ENCODE measurements around the gene THSD7B. TPM values are rescaled to one million over a fixed set of nuclear protein-coding genes. Genes with fewer than 3 reads are reported as not detected.

The THSD7B gene
- total and polyA plus RNA-seq, 7 experiments from 2014 or later, result not detected

DNA sequence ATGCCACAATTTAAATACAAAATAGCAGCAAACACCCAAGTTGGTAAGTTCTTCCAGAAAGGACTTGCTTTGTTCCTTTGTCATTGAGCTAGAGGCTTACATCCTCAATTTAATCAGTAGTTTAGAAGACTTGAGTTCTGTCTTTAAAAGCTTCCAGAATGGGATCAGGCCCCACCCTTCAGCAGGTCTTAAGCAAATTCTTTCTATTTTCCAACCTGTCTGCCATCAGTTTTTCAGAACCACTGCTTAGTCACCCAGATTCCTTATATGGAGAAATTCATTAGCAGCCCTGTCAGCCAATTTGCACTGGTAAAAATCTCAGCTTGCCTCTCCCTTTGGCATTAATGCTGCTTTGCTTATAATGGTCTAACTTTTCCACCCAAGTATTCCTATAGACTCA, 935.3 kb downstream of the THSD7B start:
- Histone ChIP-seq H3K4me1 (ENCODE audit: control insufficient read depth in 2 of 2, insufficient read depth in 2 of 2, low read length in 2 of 2) (no peaks in the 10 kb centered on the region), H3K4me3 (ENCODE audit: low read length) (no peak overlapping the region), H3K27ac (ENCODE audit: low read depth, low read length) (no peak overlapping the region), H3K9me3 (ENCODE audit: control insufficient read depth in 2 of 3, low read length in 3 of 3) (no peaks in the 10 kb centered on the region), H3K27me3 (ENCODE audit: control insufficient read depth in 2 of 2, insufficient read depth in 2 of 2, low read length in 2 of 2) (no peaks in the 10 kb centered on the region), H3K36me3 (ENCODE audit: control insufficient read depth in 2 of 3, insufficient read depth in 3 of 3, low read length in 3 of 3) (no peaks in the 10 kb centered on the region)
- ChIA-PET POLR2A (no interaction called here), CTCF (no interaction called here)
- H3K4me3 Mint-ChIP-seq, result no peak overlapping the region
- H3K9me3 Mint-ChIP-seq, result peaks cover 0 to 12% (median 3%) of the 10 kb centered on the region in 11 donors
- DNase-seq, result no peak
- intact Hi-C loops (cut with micrococcal nuclease), result no loop called here
- no peak overlapping the region for H3K27ac Mint-ChIP-seq
- H3K27me3 Mint-ChIP-seq, result no peaks in the 10 kb centered on the region
- ATAC-seq, result no peak
- H3K4me1 Mint-ChIP-seq, result no peaks in the 10 kb centered on the region
- no peaks in the 10 kb centered on the region for H3K36me3 Mint-ChIP-seq

DNA sequence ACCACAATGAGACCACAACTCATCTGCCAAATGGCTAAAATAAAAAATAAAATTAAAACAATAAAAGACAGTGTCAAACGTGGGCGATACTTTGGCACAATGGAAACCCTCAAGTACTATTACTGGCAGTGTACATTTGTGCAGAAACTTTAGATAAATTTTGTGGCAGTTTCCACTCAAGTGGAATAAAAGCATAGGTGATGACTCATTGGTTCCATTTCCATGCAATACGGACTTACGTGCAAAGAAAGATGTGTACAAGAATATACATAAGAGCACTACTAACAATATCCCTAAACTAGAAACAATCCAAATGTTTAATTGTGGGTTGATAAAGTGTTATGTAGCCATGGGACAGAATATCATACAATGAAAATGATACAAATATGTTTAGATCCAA, 940.0 kb downstream of the THSD7B start:
- ATAC-seq (no peak), DNase-seq (no peak)

DNA sequence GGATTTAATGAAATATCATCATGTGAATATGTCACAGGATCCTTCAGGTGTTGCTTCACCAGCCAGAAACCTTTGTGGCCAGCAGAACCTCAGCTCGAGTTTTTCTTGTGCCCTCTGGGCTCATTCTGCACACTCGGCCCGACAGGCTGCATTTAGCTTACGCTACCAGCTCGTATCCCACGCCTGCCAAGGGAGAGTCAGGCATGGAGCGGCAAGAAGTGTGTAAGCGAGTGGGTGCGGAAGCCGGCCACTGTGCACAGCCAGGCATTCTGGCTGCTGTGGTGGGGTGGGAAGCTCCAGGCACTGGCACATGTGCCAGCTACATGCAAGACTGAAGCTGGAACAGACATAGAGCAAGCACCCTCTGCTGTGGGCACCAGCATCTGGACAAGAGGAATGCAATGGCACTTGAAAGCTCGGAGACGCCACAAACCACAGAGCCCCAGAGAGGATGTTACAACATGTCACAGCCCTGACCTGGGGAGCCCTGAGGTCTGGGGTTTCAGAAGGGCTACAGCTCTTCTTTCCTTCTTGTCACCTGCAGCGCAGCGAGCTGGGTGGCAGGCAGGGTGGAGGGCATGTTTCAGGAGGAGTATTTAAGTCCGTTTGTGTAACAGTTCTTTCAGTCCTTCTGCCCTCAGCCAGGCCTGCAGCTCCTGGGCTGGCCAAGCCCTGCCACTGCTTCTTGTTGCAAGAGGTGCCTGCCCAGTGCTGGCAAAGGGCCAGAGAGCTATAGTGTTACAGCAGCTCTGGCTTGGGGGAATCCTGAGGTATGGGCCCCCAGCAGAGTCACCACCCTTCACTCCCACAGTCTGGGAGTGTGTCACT, 941.7 kb downstream of the THSD7B start:
- peaks cover 0 to 6% (median 0%) of the 10 kb centered on the region in 5 donors for H3K36me3 Mint-ChIP-seq
- no peak for ATAC-seq

More for the DNA sequence above, 940.0 kb downstream of the THSD7B start:
- no peak overlapping the region for H3K4me3 Mint-ChIP-seq
- ChIA-PET CTCF (no interaction called here), POLR2A (no interaction called here)
- no peak overlapping the region for H3K4me3 ChIP-seq (ENCODE audit: low read length)
- intact Hi-C loops (cut with micrococcal nuclease), result no loop called here
- H3K27ac ChIP-seq (ENCODE audit: low read depth, low read length), result no peak overlapping the region
- H3K36me3 Mint-ChIP-seq, result peaks cover 0 to 1% (median 0%) of the 10 kb centered on the region in 5 donors
- peaks cover 0 to 5% (median 0%) of the 10 kb centered on the region in 5 donors for H3K27me3 Mint-ChIP-seq
- no peaks in the 10 kb centered on the region for H3K4me1 Mint-ChIP-seq
- H3K4me1 ChIP-seq (ENCODE audit: control insufficient read depth in 2 of 2, insufficient read depth in 2 of 2, low read length in 2 of 2), result no peaks in the 10 kb centered on the region
- peaks cover 1 to 6% (median 2%) of the 10 kb centered on the region in 11 donors for H3K9me3 Mint-ChIP-seq
- no peaks in the 10 kb centered on the region for H3K27me3 ChIP-seq (ENCODE audit: control insufficient read depth in 2 of 2, insufficient read depth in 2 of 2, low read length in 2 of 2)
- H3K9me3 ChIP-seq (ENCODE audit: control insufficient read depth in 2 of 3, low read length in 3 of 3), result no peaks in the 10 kb centered on the region
- H3K36me3 ChIP-seq (ENCODE audit: control insufficient read depth in 2 of 3, insufficient read depth in 3 of 3, low read length in 3 of 3), result no peaks in the 10 kb centered on the region
- no peak overlapping the region for H3K27ac Mint-ChIP-seq

DNA sequence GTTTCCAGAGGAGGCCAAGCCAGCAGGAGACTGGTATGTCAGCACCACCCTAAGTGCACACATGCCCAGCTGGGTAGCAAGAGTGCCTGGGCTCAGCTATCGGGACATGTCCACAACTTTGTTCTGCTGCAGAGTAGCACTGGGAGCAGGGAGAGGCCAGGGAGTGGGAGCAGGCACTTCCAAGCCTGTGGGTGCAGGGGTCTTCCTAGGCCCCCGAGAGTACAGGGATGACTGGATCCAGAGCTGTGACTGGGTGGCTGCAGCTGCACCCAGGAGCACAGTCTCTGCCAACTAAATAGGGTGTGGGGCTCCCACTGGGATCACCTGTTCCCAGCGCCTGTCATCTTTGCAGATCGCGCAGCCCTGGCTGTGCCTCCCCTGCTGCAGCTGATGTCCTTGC, 943.0 kb downstream of the THSD7B start:
- Mint-ChIP-seq H3K9me3 (peaks cover 0 to 21% (median 8%) of the 10 kb centered on the region in 11 donors), H3K27ac (no peak overlapping the region), H3K4me1 (no peaks in the 10 kb centered on the region), H3K27me3 (peaks cover 0 to 5% (median 0%) of the 10 kb centered on the region in 5 donors), H3K4me3 (no peak overlapping the region), H3K36me3 (peaks cover 0 to 6% (median 0%) of the 10 kb centered on the region in 5 donors)
- ChIA-PET POLR2A (interaction anchor here (0.6 kb wide), 1 partner anchor 360 kb away, joined by 3 read pairs; no protein-coding TSS in a partner anchor), CTCF (no interaction called here)
- no peak overlapping the region for H3K4me3 ChIP-seq (ENCODE audit: low read length)
- no peak for DNase-seq
- no peaks in the 10 kb centered on the region for H3K4me1 ChIP-seq (ENCODE audit: control insufficient read depth in 2 of 2, insufficient read depth in 2 of 2, low read length in 2 of 2)
- H3K36me3 ChIP-seq (ENCODE audit: control insufficient read depth in 2 of 3, insufficient read depth in 3 of 3, low read length in 3 of 3), result no peaks in the 10 kb centered on the region
- ATAC-seq, result no peak
- no peaks in the 10 kb centered on the region for H3K27me3 ChIP-seq (ENCODE audit: control insufficient read depth in 2 of 2, insufficient read depth in 2 of 2, low read length in 2 of 2)
- no peak overlapping the region for H3K27ac ChIP-seq (ENCODE audit: low read depth, low read length)
- intact Hi-C loops (cut with micrococcal nuclease), result no loop called here
- no peaks in the 10 kb centered on the region for H3K9me3 ChIP-seq (ENCODE audit: control insufficient read depth in 2 of 3, low read length in 3 of 3)

More for the DNA sequence above, 941.7 kb downstream of the THSD7B start:
- no peaks in the 10 kb centered on the region for H3K4me1 ChIP-seq (ENCODE audit: control insufficient read depth in 2 of 2, insufficient read depth in 2 of 2, low read length in 2 of 2)
- Mint-ChIP-seq H3K4me3 (no peak overlapping the region), H3K27ac (no peak overlapping the region), H3K9me3 (peaks cover 2 to 13% (median 7%) of the 10 kb centered on the region in 11 donors), H3K4me1 (no peaks in the 10 kb centered on the region), H3K27me3 (peaks cover 0 to 5% (median 0%) of the 10 kb centered on the region in 5 donors)
- H3K36me3 ChIP-seq (ENCODE audit: control insufficient read depth in 2 of 3, insufficient read depth in 3 of 3, low read length in 3 of 3), result no peaks in the 10 kb centered on the region
- intact Hi-C loops (cut with micrococcal nuclease), result no loop called here
- no peaks in the 10 kb centered on the region for H3K27me3 ChIP-seq (ENCODE audit: control insufficient read depth in 2 of 2, insufficient read depth in 2 of 2, low read length in 2 of 2)
- no peaks in the 10 kb centered on the region for H3K9me3 ChIP-seq (ENCODE audit: control insufficient read depth in 2 of 3, low read length in 3 of 3)
- DNase-seq, result no peak
- POLR2A ChIA-PET, result no interaction called here
- H3K27ac ChIP-seq (ENCODE audit: low read depth, low read length), result no peak overlapping the region
- no peak overlapping the region for H3K4me3 ChIP-seq (ENCODE audit: low read length)
- CTCF ChIA-PET, result no interaction called here

DNA sequence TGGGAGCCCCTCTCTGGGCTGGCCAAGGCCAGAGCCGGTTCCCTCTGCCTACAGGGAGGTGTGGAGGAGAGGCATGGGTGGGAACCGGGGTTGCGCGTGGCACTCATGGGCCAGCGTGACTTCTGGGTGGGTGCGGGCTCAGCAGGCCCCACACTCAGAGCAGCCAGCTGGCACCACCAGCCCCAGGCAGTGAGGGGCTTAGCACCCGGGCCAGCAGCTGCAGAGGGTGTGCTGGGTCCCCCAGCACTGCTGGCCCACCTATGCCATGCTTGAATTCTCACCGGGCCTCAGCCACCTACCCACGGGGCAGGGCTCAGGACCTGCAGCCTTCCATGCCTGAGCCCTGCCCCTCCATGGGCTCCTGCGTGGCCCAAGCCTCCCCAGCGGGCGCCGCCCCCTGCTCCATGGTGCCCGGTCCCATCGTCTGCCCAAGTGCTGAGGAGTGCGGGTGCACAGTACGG, 950.4 kb downstream of the THSD7B start:
- Mint-ChIP-seq H3K36me3 (no peaks in the 10 kb centered on the region), H3K4me1 (no peaks in the 10 kb centered on the region), H3K9me3 (peaks cover 0 to 23% (median 6%) of the 10 kb centered on the region in 11 donors), H3K27ac (no peak overlapping the region), H3K4me3 (no peak overlapping the region), H3K27me3 (no peaks in the 10 kb centered on the region)
- intact Hi-C loops (cut with micrococcal nuclease), result no loop called here
- no peak for DNase-seq
- POLR2A ChIA-PET, result no interaction called here
- CTCF ChIA-PET, result no interaction called here
- Histone ChIP-seq H3K27me3 (ENCODE audit: control insufficient read depth in 2 of 2, insufficient read depth in 2 of 2, low read length in 2 of 2) (no peaks in the 10 kb centered on the region), H3K36me3 (ENCODE audit: control insufficient read depth in 2 of 3, insufficient read depth in 3 of 3, low read length in 3 of 3) (no peaks in the 10 kb centered on the region), H3K27ac (ENCODE audit: low read depth, low read length) (no peak overlapping the region), H3K4me3 (ENCODE audit: low read length) (no peak overlapping the region), H3K9me3 (ENCODE audit: control insufficient read depth in 2 of 3, low read length in 3 of 3) (no peaks in the 10 kb centered on the region), H3K4me1 (ENCODE audit: control insufficient read depth in 2 of 2, insufficient read depth in 2 of 2, low read length in 2 of 2) (no peaks in the 10 kb centered on the region)
- no peak for ATAC-seq

DNA sequence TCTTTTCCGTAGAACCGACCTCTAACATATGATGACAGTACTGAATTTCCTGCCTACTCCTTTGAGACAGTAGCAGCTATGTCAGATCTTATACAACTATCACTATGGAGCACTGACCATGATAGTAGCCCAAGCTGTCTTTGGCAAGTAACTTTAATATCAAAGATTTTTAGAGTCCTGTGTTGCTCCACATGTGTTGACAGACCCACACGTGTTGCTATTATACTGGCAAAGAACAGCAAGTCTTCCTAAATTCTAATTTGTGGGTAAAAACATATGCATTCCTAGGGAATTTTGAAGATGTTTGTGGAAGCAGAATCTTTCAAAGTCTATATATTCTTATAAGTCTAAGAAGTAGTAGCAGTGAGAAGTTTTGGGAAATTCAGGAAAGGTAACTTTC, 953.4 kb downstream of the THSD7B start:
- Mint-ChIP-seq H3K27ac (no peak overlapping the region), H3K4me1 (no peaks in the 10 kb centered on the region), H3K36me3 (no peaks in the 10 kb centered on the region), H3K4me3 (no peak overlapping the region), H3K9me3 (peaks cover 0 to 11% (median 7%) of the 10 kb centered on the region in 11 donors), H3K27me3 (no peaks in the 10 kb centered on the region)
- no peak overlapping the region for H3K27ac ChIP-seq (ENCODE audit: low read depth, low read length)
- CTCF ChIA-PET, result no interaction called here
- no peaks in the 10 kb centered on the region for H3K9me3 ChIP-seq (ENCODE audit: control insufficient read depth in 2 of 3, low read length in 3 of 3)
- no peak overlapping the region for H3K4me3 ChIP-seq (ENCODE audit: low read length)
- POLR2A ChIA-PET, result no interaction called here
- no peaks in the 10 kb centered on the region for H3K36me3 ChIP-seq (ENCODE audit: control insufficient read depth in 2 of 3, insufficient read depth in 3 of 3, low read length in 3 of 3)
- H3K27me3 ChIP-seq (ENCODE audit: control insufficient read depth in 2 of 2, insufficient read depth in 2 of 2, low read length in 2 of 2), result no peaks in the 10 kb centered on the region
- intact Hi-C loops (cut with micrococcal nuclease), result no loop called here
- DNase-seq (no peak), ATAC-seq (no peak)
- no peaks in the 10 kb centered on the region for H3K4me1 ChIP-seq (ENCODE audit: control insufficient read depth in 2 of 2, insufficient read depth in 2 of 2, low read length in 2 of 2)

DNA sequence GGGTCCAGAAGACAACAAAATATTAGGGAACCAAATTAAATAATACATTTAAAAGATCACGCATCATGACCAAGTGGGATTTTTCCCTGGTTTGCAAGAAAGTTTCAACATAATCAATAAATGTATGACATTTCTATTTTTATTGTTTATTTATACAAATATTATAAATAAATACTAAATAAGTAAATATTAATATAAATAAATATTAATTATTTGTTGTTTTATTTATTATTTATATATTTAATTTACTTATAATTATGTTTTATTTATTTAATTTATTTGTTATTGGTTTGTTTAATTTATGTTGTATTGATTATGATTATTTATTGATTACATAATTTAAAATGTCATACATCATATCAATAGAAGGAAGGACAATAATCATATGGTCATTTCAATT, 956.4 kb downstream of the THSD7B start:
- ATAC-seq, result no peak

More for the DNA sequence above, 956.4 kb downstream of the THSD7B start:
- Mint-ChIP-seq H3K4me3 (no peak overlapping the region), H3K9me3 (peaks cover 0 to 14% (median 7%) of the 10 kb centered on the region in 11 donors), H3K27ac (no peak overlapping the region), H3K36me3 (no peaks in the 10 kb centered on the region), H3K4me1 (no peaks in the 10 kb centered on the region), H3K27me3 (no peaks in the 10 kb centered on the region)
- H3K27me3 ChIP-seq (ENCODE audit: control insufficient read depth in 2 of 2, insufficient read depth in 2 of 2, low read length in 2 of 2), result no peaks in the 10 kb centered on the region
- H3K27ac ChIP-seq (ENCODE audit: low read depth, low read length), result no peak overlapping the region
- H3K4me3 ChIP-seq (ENCODE audit: low read length), result no peak overlapping the region
- ChIA-PET POLR2A (no interaction called here), CTCF (no interaction called here)
- intact Hi-C loops (cut with micrococcal nuclease), result no loop called here
- H3K9me3 ChIP-seq (ENCODE audit: control insufficient read depth in 2 of 3, low read length in 3 of 3), result no peaks in the 10 kb centered on the region
- no peak for DNase-seq
- no peaks in the 10 kb centered on the region for H3K36me3 ChIP-seq (ENCODE audit: control insufficient read depth in 2 of 3, insufficient read depth in 3 of 3, low read length in 3 of 3)
- H3K4me1 ChIP-seq (ENCODE audit: control insufficient read depth in 2 of 2, insufficient read depth in 2 of 2, low read length in 2 of 2), result no peaks in the 10 kb centered on the region
